Stimulated activated CD4-positive, alpha-beta T cell treated with anti-CD3 and anti-CD28 coated beads, Interleukin-12 subunit alpha, Interleukin-12 subunit beta, amount 100 ng/mL, for 4 hours (primary cell): ENCODE data around the gene C1orf174.

Experiments used
- DNase-seq: peaks from one replicate; pipeline ENCODE4 v3.0.0-alpha.2; 2020

Gene C1orf174

GRCh38 chr1:3908886-3909517 lies 8.9 kb upstream of the C1orf174 start:
- DNase-seq: no peak

GRCh38 chr1:3907621-3908165 lies 7.6 kb upstream of the C1orf174 start:
- no peak for DNase-seq

GRCh38 chr1:3907031-3907534 lies 7.0 kb upstream of the C1orf174 start:
- DNase-seq: peak; percentile 21

GRCh38 chr1:3906672-3907020 lies 6.6 kb upstream of the C1orf174 start:
- DNase-seq: no peak

- no peak for DNase-seq
Measured at GRCh38 chr1:3905953-3906671, 6.0 kb upstream of the C1orf174 start.

- no peak for DNase-seq
Measured at GRCh38 chr1:3905266-3905952, 5.3 kb upstream of the C1orf174 start.

GRCh38 chr1:3904843-3905185 lies 4.7 kb upstream of the C1orf174 start:
- no peak for DNase-seq

GRCh38 chr1:3904006-3904842 lies 4.2 kb upstream of the C1orf174 start:
- DNase-seq: no peak

GRCh38 chr1:3903141-3904005 lies 3.3 kb upstream of the C1orf174 start:
- DNase-seq: no peak

- DNase-seq: no peak
Measured at GRCh38 chr1:3902571-3903091, 2.6 kb upstream of the C1orf174 start.

- no peak for DNase-seq
Measured at GRCh38 chr1:3902111-3902511, 2.0 kb upstream of the C1orf174 start.

- peak; percentile 88 for DNase-seq
Measured at GRCh38 chr1:3900969-3901529, 977 bp upstream of the C1orf174 start.

- peak; percentile 17 for DNase-seq
Measured at GRCh38 chr1:3899754-3900149, 320 bp downstream of the C1orf174 start.

GRCh38 chr1:3898994-3899753 lies 898 bp downstream of the C1orf174 start:
- no peak for DNase-seq

GRCh38 chr1:3898475-3898735 lies 1.7 kb downstream of the C1orf174 start:
- no peak for DNase-seq

- DNase-seq: no peak
Measured at GRCh38 chr1:3896396-3897000, 3.6 kb downstream of the C1orf174 start.

GRCh38 chr1:3895951-3896325 lies 4.1 kb downstream of the C1orf174 start:
- DNase-seq: no peak

GRCh38 chr1:3895279-3895950 lies 4.7 kb downstream of the C1orf174 start:
- DNase-seq: no peak

- no peak for DNase-seq
Measured at GRCh38 chr1:3894626-3895278, 5.3 kb downstream of the C1orf174 start.
